K562 (cell line): ENCODE data around the gene FMN2. TPM values are rescaled to one million over a fixed set of nuclear protein-coding genes. Genes with fewer than 3 reads are reported as not detected.

Experiments used
- DDX20 ChIP-seq: fragments of 450-650 bp; IDR thresholded peaks from 2 replicates; pipeline ENCODE4 v1.6.1; 2016; ENCODE audit warnings: missing genetic modification characterization, low read depth, mild to moderate bottlenecking, missing compliant biosample characterization, moderate library complexity
- EP400 ChIP-seq: fragments of 450-650 bp; IDR thresholded peaks from 2 replicates; pipeline ENCODE4 v1.6.1; 2017; ENCODE audit warnings: antibody characterized with exemption, mild to moderate bottlenecking, moderate library complexity
- HNRNPLL ChIP-seq: fragments of 200-400 bp; formaldehyde crosslinking; IDR thresholded peaks from 2 replicates; pipeline ENCODE4 v1.6.1; 2017; ENCODE audit warnings: low read length, low read depth, mild to moderate bottlenecking; ENCODE audit not compliant: poor library complexity, severe bottlenecking
- MGA ChIP-seq: fragments of 450-650 bp; IDR thresholded peaks from 2 replicates; pipeline ENCODE4 v1.6.1; 2016; ENCODE audit warnings: mild to moderate bottlenecking, moderate library complexity
- PRDM10 ChIP-seq: fragments of 450-650 bp; IDR thresholded peaks from 2 replicates; pipeline ENCODE4 v1.6.1; 2018; ENCODE audit not compliant: partially characterized antibody
- SREBF1 ChIP-seq: fragments of 150-350 bp; IDR thresholded peaks from 2 replicates; pipeline ENCODE4 v1.6.1; 2014; ENCODE audit warnings: antibody characterized with exemption, low read depth, low read length, borderline replicate concordance
- ZBTB49 ChIP-seq: sonication (generic); formaldehyde crosslinking; IDR thresholded peaks from 2 replicates; pipeline ENCODE4 v1.8.0; 2022; ENCODE audit warnings: missing genetic modification reagents, mild to moderate bottlenecking, borderline replicate concordance
- ZNF165 ChIP-seq: fragments of 250-450 bp; sonication (Bioruptor Pico); IDR thresholded peaks from 2 replicates; pipeline ENCODE4 v1.4.0; 2020; ENCODE audit warnings: borderline replicate concordance
- polyA plus RNA-seq, 8 experiments: library from polyadenylated mRNA; depleted of rRNA in 4 of 8; stranded (reverse) in 5 of 8; unstranded in 3 of 8; fragments of >200 nt; fragmentation: Nextera tagmentation in 2 of 8; fragmentation: Illumina TruSeq in 1 of 8; extraction: Ambion mirVana in 2 of 8; extraction: Trizol in 1 of 8; gene quantifications; 2 replicates each; pipeline versions ENCODE4 v1.2.1 to v1.2.3, GENCODE V29; 2011 to 2014; ENCODE audit warnings: inconsistent platforms in 1 of 8, missing spikeins in 1 of 8
- total RNA-seq, 7 experiments: library from RNA; depleted of rRNA in 6 of 7; stranded (reverse); fragments of >200 nt in 6 of 7; fragmentation: Illumina TruSeq in 2 of 7; extraction: Trizol in 2 of 7; gene quantifications; 2 replicates each; pipeline versions ENCODE4 v1.2.1 to v1.2.3, GENCODE V29; 2011 to 2021; ENCODE audit warnings: low replicate concordance in 1 of 7

The FMN2 gene
- total and polyA plus RNA-seq, 9 of the 15 experiments (the other 6 are each of a cell fraction or from before 2014, with no cell fraction given), result 0.15 to 0.45 (median 0.16) TPM; not detected in 3

- TF ChIP-seq MGA, result no peak
- TF ChIP-seq HNRNPLL, result no peak
- TF ChIP-seq DDX20 (tag), result no peak
- TF ChIP-seq EP400, result no peak
- TF ChIP-seq ZBTB49 (CRISPR knock-in tag), result no peak
- TF ChIP-seq ZNF165 (CRISPR knock-in tag), result no peak
- no peak for TF ChIP-seq SREBF1
- TF ChIP-seq PRDM10, result no peak
Observed at GRCh38 chr1:240093120-240093961, 1.7 kb downstream of the FMN2 start (continued).
